ENCODE results near the gene SPAG17. TPM values are rescaled to one million over a fixed set of nuclear protein-coding genes. Genes with fewer than 3 reads are reported as not detected.

SPAG17 gene
- total and polyA plus RNA-seq, 2 donors from 2014 or later = 8.7 to 10.4 TPM

- no peaks in the 10 kb centered on the region for H3K27me3 ChIP-seq (ENCODE audit: control insufficient read depth, insufficient read depth, low read length)
- H3K4me3 ChIP-seq (ENCODE audit: low read length in 3 of 3) = no peak overlapping the region
- H3K9me3 ChIP-seq (ENCODE audit: control insufficient read depth in 2 of 3, insufficient read depth in 1 of 3, low read length in 3 of 3) = no peaks in the 10 kb centered on the region
- no peak for TF ChIP-seq CTCF (IDR thresholded peaks at IDR 0.05; ENCODE audit: borderline replicate concordance, extremely low read depth, insufficient read depth)
- no peak overlapping the region for H3K27ac ChIP-seq (ENCODE audit: low read depth in 2 of 2, low read length in 2 of 2)
- H3K4me1 ChIP-seq (ENCODE audit: control insufficient read depth in 2 of 3, insufficient read depth in 2 of 3, low read depth in 1 of 3, low read length in 3 of 3) = no peaks in the 10 kb centered on the region
- H3K9ac ChIP-seq (ENCODE audit: low read length in 3 of 3) = no peak overlapping the region
- DNase-seq (no peak), FAIRE-seq (no peak)
- intact Hi-C loops (cut with DNase I) = no loop called here
- H3K36me3 ChIP-seq (ENCODE audit: control insufficient read depth in 2 of 3, insufficient read depth in 3 of 3, low read length in 3 of 3) = no peaks in the 10 kb centered on the region
These were observed 25.2 kb upstream of the SPAG17 start for GRCh38 chr1:118210051-118210722.

GRCh38 chr1:118209648-118210047 is 24.6 kb upstream of the SPAG17 start:
- no peak overlapping the region for H3K9ac ChIP-seq (ENCODE audit: low read length in 3 of 3)
- no peak overlapping the region for H3K4me3 ChIP-seq (ENCODE audit: low read length in 3 of 3)
- no peak overlapping the region for H3K27ac ChIP-seq (ENCODE audit: low read depth in 2 of 2, low read length in 2 of 2)
- H3K9me3 ChIP-seq (ENCODE audit: control insufficient read depth in 2 of 3, insufficient read depth in 1 of 3, low read length in 3 of 3) = no peaks in the 10 kb centered on the region
- no peak for TF ChIP-seq CTCF (IDR thresholded peaks at IDR 0.05; ENCODE audit: borderline replicate concordance, extremely low read depth, insufficient read depth)
- H3K4me1 ChIP-seq (ENCODE audit: control insufficient read depth in 2 of 3, insufficient read depth in 2 of 3, low read depth in 1 of 3, low read length in 3 of 3) = no peaks in the 10 kb centered on the region
- intact Hi-C loops (cut with DNase I) = no loop called here
- H3K27me3 ChIP-seq (ENCODE audit: control insufficient read depth, insufficient read depth, low read length) = no peaks in the 10 kb centered on the region
- DNase-seq (no peak), FAIRE-seq (no peak)
- no peaks in the 10 kb centered on the region for H3K36me3 ChIP-seq (ENCODE audit: control insufficient read depth in 2 of 3, insufficient read depth in 3 of 3, low read length in 3 of 3)

- FAIRE-seq (no peak), DNase-seq (no peak)
- intact Hi-C loops (cut with DNase I) = no loop called here
- H3K36me3 ChIP-seq (ENCODE audit: control insufficient read depth in 2 of 3, insufficient read depth in 3 of 3, low read length in 3 of 3) = no peaks in the 10 kb centered on the region
- no peaks in the 10 kb centered on the region for H3K4me1 ChIP-seq (ENCODE audit: control insufficient read depth in 2 of 3, insufficient read depth in 2 of 3, low read depth in 1 of 3, low read length in 3 of 3)
- no peak for TF ChIP-seq CTCF (IDR thresholded peaks at IDR 0.05; ENCODE audit: borderline replicate concordance, extremely low read depth, insufficient read depth)
- no peak overlapping the region for H3K4me3 ChIP-seq (ENCODE audit: low read length in 3 of 3)
- no peaks in the 10 kb centered on the region for H3K9me3 ChIP-seq (ENCODE audit: control insufficient read depth in 2 of 3, insufficient read depth in 1 of 3, low read length in 3 of 3)
- no peak overlapping the region for H3K9ac ChIP-seq (ENCODE audit: low read length in 3 of 3)
- H3K27ac ChIP-seq (ENCODE audit: low read depth in 2 of 2, low read length in 2 of 2) = no peak overlapping the region
- H3K27me3 ChIP-seq (ENCODE audit: control insufficient read depth, insufficient read depth, low read length) = no peaks in the 10 kb centered on the region
These were observed 21.9 kb upstream of the SPAG17 start for GRCh38 chr1:118206966-118207365.

GRCh38 chr1:118204648-118205047 is 19.6 kb upstream of the SPAG17 start:
- intact Hi-C loops (cut with DNase I) = no loop called here
- Histone ChIP-seq H3K36me3 (ENCODE audit: control insufficient read depth in 2 of 3, insufficient read depth in 3 of 3, low read length in 3 of 3) (no peaks in the 10 kb centered on the region), H3K4me3 (ENCODE audit: low read length in 3 of 3) (no peak overlapping the region), H3K4me1 (ENCODE audit: control insufficient read depth in 2 of 3, insufficient read depth in 2 of 3, low read depth in 1 of 3, low read length in 3 of 3) (no peaks in the 10 kb centered on the region), H3K9me3 (ENCODE audit: control insufficient read depth in 2 of 3, insufficient read depth in 1 of 3, low read length in 3 of 3) (no peaks in the 10 kb centered on the region), H3K9ac (ENCODE audit: low read length in 3 of 3) (no peak overlapping the region), H3K27ac (ENCODE audit: low read depth in 2 of 2, low read length in 2 of 2) (no peak overlapping the region), H3K27me3 (ENCODE audit: control insufficient read depth, insufficient read depth, low read length) (no peaks in the 10 kb centered on the region)
- no peak for TF ChIP-seq CTCF (IDR thresholded peaks at IDR 0.05; ENCODE audit: borderline replicate concordance, extremely low read depth, insufficient read depth)
- FAIRE-seq = no peak
- no peak for DNase-seq

Data from kidney (tissue), 14 donors.